T-helper 2 cell treated with Interferon-gamma antibody and Interleukin-4, amounts not matched to agents 5 μg/mL and 100 μg/mL, for 36 hours (primary cell): Measurements from ENCODE around the gene RAD21L1.

Experiments used
- DNase-seq: peaks from one replicate; pipeline ENCODE4 v3.0.0; 2021; ENCODE audit warnings: low spot score
- H3K27ac Mint-ChIP-seq: one replicate; pipeline ENCODE4 v1.8.0; 2021; ENCODE audit warnings: mild to moderate bottlenecking, mixed read lengths
- H3K27me3 Mint-ChIP-seq: one replicate; pipeline ENCODE4 v1.8.0; 2021; ENCODE audit warnings: low read depth, mixed read lengths
- H3K36me3 Mint-ChIP-seq: one replicate; pipeline ENCODE4 v1.8.0; 2021; ENCODE audit warnings: low read depth, mixed read lengths
- H3K4me1 Mint-ChIP-seq: one replicate; pipeline ENCODE4 v1.8.0; 2021; ENCODE audit warnings: low read depth, mixed read lengths
- H3K4me3 Mint-ChIP-seq: one replicate; pipeline ENCODE4 v1.8.0; 2022; ENCODE audit warnings: mild to moderate bottlenecking, moderate library complexity, mixed read lengths
- H3K9me3 Mint-ChIP-seq: one replicate; pipeline ENCODE4 v1.8.0; 2021; ENCODE audit warnings: mixed read lengths

The RAD21L1 gene

GRCh38 chr20:1188347-1188746, 37.5 kb upstream of the RAD21L1 start:
- no peak overlapping the region for H3K27ac Mint-ChIP-seq
- H3K9me3 Mint-ChIP-seq, result no peaks in the 10 kb centered on the region
- peaks cover 6% of the 10 kb centered on the region for H3K4me1 Mint-ChIP-seq
- no peak for DNase-seq
- peaks cover 37% of the 10 kb centered on the region for H3K27me3 Mint-ChIP-seq
- no peak overlapping the region for H3K4me3 Mint-ChIP-seq
- H3K36me3 Mint-ChIP-seq, result peaks cover 2% of the 10 kb centered on the region

GRCh38 chr20:1189827-1190226, 36.0 kb upstream of the RAD21L1 start:
- Mint-ChIP-seq H3K36me3 (no peaks in the 10 kb centered on the region), H3K27ac (no peak overlapping the region), H3K4me1 (peaks cover 4% of the 10 kb centered on the region), H3K4me3 (no peak overlapping the region), H3K9me3 (no peaks in the 10 kb centered on the region), H3K27me3 (peaks cover 23% of the 10 kb centered on the region)
- no peak for DNase-seq

- peaks cover 3% of the 10 kb centered on the region for H3K4me1 Mint-ChIP-seq
- no peaks in the 10 kb centered on the region for H3K36me3 Mint-ChIP-seq
- H3K9me3 Mint-ChIP-seq, result no peaks in the 10 kb centered on the region
Measured at GRCh38 chr20:1190847-1191246, 35.0 kb upstream of the RAD21L1 start.

GRCh38 chr20:1191299-1191698, 34.5 kb upstream of the RAD21L1 start:
- Mint-ChIP-seq H3K27me3 (peaks cover 22% of the 10 kb centered on the region), H3K4me3 (no peak overlapping the region), H3K4me1 (no peaks in the 10 kb centered on the region), H3K36me3 (no peaks in the 10 kb centered on the region), H3K9me3 (no peaks in the 10 kb centered on the region), H3K27ac (no peak overlapping the region)
- DNase-seq, result no peak

More at GRCh38 chr20:1190847-1191246, 35.0 kb upstream of the RAD21L1 start:
- Mint-ChIP-seq H3K4me3 (no peak overlapping the region), H3K27me3 (peaks cover 24% of the 10 kb centered on the region), H3K27ac (no peak overlapping the region)
- DNase-seq, result no peak

GRCh38 chr20:1195226-1195625, 30.6 kb upstream of the RAD21L1 start:
- no peak overlapping the region for H3K4me3 Mint-ChIP-seq
- H3K4me1 Mint-ChIP-seq, result peaks cover 3% of the 10 kb centered on the region
- H3K27ac Mint-ChIP-seq, result no peak overlapping the region
- no peaks in the 10 kb centered on the region for H3K36me3 Mint-ChIP-seq
- DNase-seq, result no peak
- peaks cover 13% of the 10 kb centered on the region for H3K27me3 Mint-ChIP-seq
- H3K9me3 Mint-ChIP-seq, result no peaks in the 10 kb centered on the region

- peaks cover 4% of the 10 kb centered on the region for H3K4me1 Mint-ChIP-seq
Measured at GRCh38 chr20:1196634-1197033, 29.2 kb upstream of the RAD21L1 start.

GRCh38 chr20:1197801-1198200, 28.0 kb upstream of the RAD21L1 start:
- Mint-ChIP-seq H3K4me3 (no peak overlapping the region), H3K4me1 (peaks cover 4% of the 10 kb centered on the region), H3K9me3 (no peaks in the 10 kb centered on the region), H3K36me3 (no peaks in the 10 kb centered on the region), H3K27me3 (peaks cover 7% of the 10 kb centered on the region), H3K27ac (no peak overlapping the region)
- no peak for DNase-seq

More at GRCh38 chr20:1196634-1197033, 29.2 kb upstream of the RAD21L1 start:
- H3K27ac Mint-ChIP-seq, result no peak overlapping the region
- H3K9me3 Mint-ChIP-seq, result no peaks in the 10 kb centered on the region
- peaks cover 7% of the 10 kb centered on the region for H3K27me3 Mint-ChIP-seq
- H3K36me3 Mint-ChIP-seq, result no peaks in the 10 kb centered on the region
- H3K4me3 Mint-ChIP-seq, result no peak overlapping the region
- no peak for DNase-seq

- peaks cover 4% of the 10 kb centered on the region for H3K4me1 Mint-ChIP-seq
- no peak overlapping the region for H3K27ac Mint-ChIP-seq
- H3K4me3 Mint-ChIP-seq, result no peak overlapping the region
- no peaks in the 10 kb centered on the region for H3K9me3 Mint-ChIP-seq
- H3K27me3 Mint-ChIP-seq, result peaks cover 6% of the 10 kb centered on the region
- no peaks in the 10 kb centered on the region for H3K36me3 Mint-ChIP-seq
- DNase-seq, result no peak
Measured at GRCh38 chr20:1198751-1199150, 27.1 kb upstream of the RAD21L1 start.

GRCh38 chr20:1199212-1199873, 26.5 kb upstream of the RAD21L1 start:
- no peak for DNase-seq
- Mint-ChIP-seq H3K4me3 (no peak overlapping the region), H3K36me3 (no peaks in the 10 kb centered on the region), H3K9me3 (no peaks in the 10 kb centered on the region), H3K27ac (no peak overlapping the region), H3K4me1 (peaks cover 4% of the 10 kb centered on the region), H3K27me3 (peaks cover 8% of the 10 kb centered on the region)

GRCh38 chr20:1199964-1200363, 25.9 kb upstream of the RAD21L1 start:
- H3K27ac Mint-ChIP-seq, result no peak overlapping the region
- DNase-seq, result no peak
- H3K27me3 Mint-ChIP-seq, result peaks cover 8% of the 10 kb centered on the region
- no peaks in the 10 kb centered on the region for H3K36me3 Mint-ChIP-seq
- H3K4me3 Mint-ChIP-seq, result no peak overlapping the region
- H3K4me1 Mint-ChIP-seq, result peaks cover 4% of the 10 kb centered on the region
- no peaks in the 10 kb centered on the region for H3K9me3 Mint-ChIP-seq

- DNase-seq, result no peak
- Mint-ChIP-seq H3K27ac (no peak within 1 kb of the TSS), H3K4me1 (peaks cover 4% of the 10 kb centered on the region), H3K36me3 (no peaks in the 10 kb centered on the region), H3K4me3 (no peak within 1 kb of the TSS), H3K27me3 (peaks cover 10% of the 10 kb centered on the region), H3K9me3 (no peaks in the 10 kb centered on the region)
Measured at GRCh38 chr20:1202762-1203504, 22.9 kb upstream of the RAD21L1 start, which contains the start of gene C20orf202. Gene C20orf202 (plus strand): TSS chr20:1203454. CDS start chr20:1203586, 132 bp downstream.

GRCh38 chr20:1203630-1204029, 22.2 kb upstream of the RAD21L1 start:
- DNase-seq, result no peak
- Mint-ChIP-seq H3K9me3 (no peaks in the 10 kb centered on the region), H3K4me3 (no peak overlapping the region), H3K36me3 (no peaks in the 10 kb centered on the region), H3K4me1 (peaks cover 4% of the 10 kb centered on the region), H3K27ac (no peak overlapping the region), H3K27me3 (peaks cover 16% of the 10 kb centered on the region)

GRCh38 chr20:1204113-1204512, 21.7 kb upstream of the RAD21L1 start:
- no peaks in the 10 kb centered on the region for H3K36me3 Mint-ChIP-seq
- H3K27ac Mint-ChIP-seq, result no peak overlapping the region
- H3K27me3 Mint-ChIP-seq, result peaks cover 19% of the 10 kb centered on the region
- H3K9me3 Mint-ChIP-seq, result no peaks in the 10 kb centered on the region
- no peak overlapping the region for H3K4me3 Mint-ChIP-seq
- DNase-seq, result no peak
- H3K4me1 Mint-ChIP-seq, result peaks cover 4% of the 10 kb centered on the region

GRCh38 chr20:1204576-1204975, 21.3 kb upstream of the RAD21L1 start:
- Mint-ChIP-seq H3K27ac (no peak overlapping the region), H3K4me3 (no peak overlapping the region), H3K4me1 (peaks cover 4% of the 10 kb centered on the region), H3K27me3 (peaks cover 21% of the 10 kb centered on the region), H3K36me3 (no peaks in the 10 kb centered on the region), H3K9me3 (no peaks in the 10 kb centered on the region)
- DNase-seq, result no peak
